Measurements from ENCODE around the gene MKS1. TPM values are rescaled to one million over a fixed set of nuclear protein-coding genes. Genes with fewer than 3 reads are reported as not detected.

The MKS1 gene
- total and polyA plus RNA-seq, 10 of the 15 experiments (the other 5 are each of a cell fraction or from before 2014, with no cell fraction given): 5.7 to 21.4 (median 13.9) TPM

GRCh38 chr17:58242171-58242784, 23.2 kb upstream of the MKS1 start (continued):
- no peak for TF ChIP-seq SIN3A (IDR thresholded peaks at IDR 0.05; ENCODE audit: low read depth, low read length)
- TF ChIP-seq PML (IDR thresholded peaks at IDR 0.05; ENCODE audit: low read length): no peak

- Histone ChIP-seq H3K79me2 (ENCODE audit: control insufficient read depth, insufficient read depth, low read length) (no peaks in the 10 kb centered on the region), H3K9ac (ENCODE audit: control insufficient read depth, insufficient read depth, low read length) (no peak overlapping the region), H3K27me3 (replicated peaks in 1 of 2; ENCODE audit: control insufficient read depth in 2 of 2, insufficient read depth in 2 of 2, low read length in 1 of 2) (peaks cover 0 to 3% of the 10 kb centered on the region in 2 experiments; a peak in 2 of 4 replicates), H4K20me1 (ENCODE audit: control insufficient read depth, insufficient read depth) (no peaks in the 10 kb centered on the region), H3K4me2 (ENCODE audit: control insufficient read depth, insufficient read depth) (no peak overlapping the region), H2AFZ (ENCODE audit: control insufficient read depth, low read depth, low read length) (no peak overlapping the region), H3K4me1 (ENCODE audit: control insufficient read depth, insufficient read depth, low read length) (no peaks in the 10 kb centered on the region), H3K27ac (ENCODE audit: control insufficient read depth, insufficient read depth) (no peak overlapping the region), H3K9me3 (replicated peaks; ENCODE audit: control insufficient read depth, insufficient read depth, low read length) (no peaks in the 10 kb centered on the region), H3K4me3 (no peak overlapping the region), H3K36me3 (ENCODE audit: control insufficient read depth in 2 of 2, insufficient read depth in 2 of 2, low read length in 1 of 2) (no peaks in the 10 kb centered on the region)
- in situ Hi-C loops (cut with MboI) (no loop called here), intact Hi-C loops (cut with micrococcal nuclease; ENCODE audit: unreplicated experiment) (no loop called here)
- no TSS peak for BruUV-seq (replicated peaks)
- ATAC-seq (no peak), FAIRE-seq (no peak), DNase-seq (ENCODE audit: low read depth, low spot score) (no peak)
- CTCF ChIA-PET: no interaction called here
- POLR2A ChIA-PET: no interaction called here
- WGBS (ENCODE audit: insufficient coverage, insufficient replicate concordance, low lambda C conversion rate, missing lambda C conversion rate): 45% methylated on average over 1 of the region's 1 CpG
- SMC1A ChIA-PET (ENCODE audit: uncharacterized antibody, unreplicated experiment): no interaction called here
- RAD21 ChIA-PET (ENCODE audit: unreplicated experiment): no interaction called here
- TF ChIP-seq ZBTB11 (CRISPR knock-in tag; IDR thresholded peaks at IDR 0.05) (no peak), KLF5 (IDR thresholded peaks at IDR 0.05; ENCODE audit: partially characterized antibody) (no peak), BMI1 (IDR thresholded peaks at IDR 0.05; ENCODE audit: borderline replicate concordance) (no peak), RB1 (IDR thresholded peaks at IDR 0.05; ENCODE audit: borderline replicate concordance) (no peak), WRNIP1 (IDR thresholded peaks at IDR 0.05; ENCODE audit: borderline replicate concordance, low read depth, low read length) (no peak), BCL11A (IDR thresholded peaks at IDR 0.05; ENCODE audit: low read depth, low read length) (no peak), KDM1A (IDR thresholded peaks at IDR 0.05; ENCODE audit: borderline replicate concordance) (no peak), KAT2A (conservative IDR thresholded peaks at IDR 0.05; ENCODE audit: control insufficient read depth, low read depth, low read length) (no peak), CEBPB (IDR thresholded peaks at IDR 0.05; ENCODE audit: borderline replicate concordance in 1 of 2, low read depth in 2 of 2, low read length in 2 of 2) (no peak)
- TF ChIP-seq, protein P1, sequence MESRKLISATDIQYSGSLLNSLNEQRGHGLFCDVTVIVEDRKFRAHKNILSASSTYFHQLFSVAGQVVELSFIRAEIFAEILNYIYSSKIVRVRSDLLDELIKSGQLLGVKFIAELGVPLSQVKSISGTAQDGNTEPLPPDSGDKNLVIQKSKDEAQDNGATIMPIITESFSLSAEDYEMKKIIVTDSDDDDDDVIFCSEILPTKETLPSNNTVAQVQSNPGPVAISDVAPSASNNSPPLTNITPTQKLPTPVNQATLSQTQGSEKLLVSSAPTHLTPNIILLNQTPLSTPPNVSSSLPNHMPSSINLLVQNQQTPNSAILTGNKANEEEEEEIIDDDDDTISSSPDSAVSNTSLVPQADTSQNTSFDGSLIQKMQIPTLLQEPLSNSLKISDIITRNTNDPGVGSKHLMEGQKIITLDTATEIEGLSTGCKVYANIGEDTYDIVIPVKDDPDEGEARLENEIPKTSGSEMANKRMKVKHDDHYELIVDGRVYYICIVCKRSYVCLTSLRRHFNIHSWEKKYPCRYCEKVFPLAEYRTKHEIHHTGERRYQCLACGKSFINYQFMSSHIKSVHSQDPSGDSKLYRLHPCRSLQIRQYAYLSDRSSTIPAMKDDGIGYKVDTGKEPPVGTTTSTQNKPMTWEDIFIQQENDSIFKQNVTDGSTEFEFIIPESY (IDR thresholded peaks at IDR 0.05): no peak
- TF ChIP-seq, protein P2, sequence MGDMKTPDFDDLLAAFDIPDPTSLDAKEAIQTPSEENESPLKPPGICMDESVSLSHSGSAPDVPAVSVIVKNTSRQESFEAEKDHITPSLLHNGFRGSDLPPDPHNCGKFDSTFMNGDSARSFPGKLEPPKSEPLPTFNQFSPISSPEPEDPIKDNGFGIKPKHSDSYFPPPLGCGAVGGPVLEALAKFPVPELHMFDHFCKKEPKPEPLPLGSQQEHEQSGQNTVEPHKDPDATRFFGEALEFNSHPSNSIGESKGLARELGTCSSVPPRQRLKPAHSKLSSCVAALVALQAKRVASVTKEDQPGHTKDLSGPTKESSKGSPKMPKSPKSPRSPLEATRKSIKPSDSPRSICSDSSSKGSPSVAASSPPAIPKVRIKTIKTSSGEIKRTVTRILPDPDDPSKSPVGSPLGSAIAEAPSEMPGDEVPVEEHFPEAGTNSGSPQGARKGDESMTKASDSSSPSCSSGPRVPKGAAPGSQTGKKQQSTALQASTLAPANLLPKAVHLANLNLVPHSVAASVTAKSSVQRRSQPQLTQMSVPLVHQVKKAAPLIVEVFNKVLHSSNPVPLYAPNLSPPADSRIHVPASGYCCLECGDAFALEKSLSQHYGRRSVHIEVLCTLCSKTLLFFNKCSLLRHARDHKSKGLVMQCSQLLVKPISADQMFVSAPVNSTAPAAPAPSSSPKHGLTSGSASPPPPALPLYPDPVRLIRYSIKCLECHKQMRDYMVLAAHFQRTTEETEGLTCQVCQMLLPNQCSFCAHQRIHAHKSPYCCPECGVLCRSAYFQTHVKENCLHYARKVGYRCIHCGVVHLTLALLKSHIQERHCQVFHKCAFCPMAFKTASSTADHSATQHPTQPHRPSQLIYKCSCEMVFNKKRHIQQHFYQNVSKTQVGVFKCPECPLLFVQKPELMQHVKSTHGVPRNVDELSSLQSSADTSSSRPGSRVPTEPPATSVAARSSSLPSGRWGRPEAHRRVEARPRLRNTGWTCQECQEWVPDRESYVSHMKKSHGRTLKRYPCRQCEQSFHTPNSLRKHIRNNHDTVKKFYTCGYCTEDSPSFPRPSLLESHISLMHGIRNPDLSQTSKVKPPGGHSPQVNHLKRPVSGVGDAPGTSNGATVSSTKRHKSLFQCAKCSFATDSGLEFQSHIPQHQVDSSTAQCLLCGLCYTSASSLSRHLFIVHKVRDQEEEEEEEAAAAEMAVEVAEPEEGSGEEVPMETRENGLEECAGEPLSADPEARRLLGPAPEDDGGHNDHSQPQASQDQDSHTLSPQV (IDR thresholded peaks at IDR 0.05): no peak
These were observed 20.9 kb upstream of the MKS1 start for GRCh38 chr17:58239987-58240386.

Data from GM12878 (cell line).